Upper lobe of left lung (tissue), 6 donors: ENCODE data around the gene TLCD2. TPM values are rescaled to one million over a fixed set of nuclear protein-coding genes. Genes with fewer than 3 reads are reported as not detected.
"Not testable (repeated sequence)": the region's sequence is repeated elsewhere in the genome, so short reads cannot be mapped to it uniquely, and the experiment has no call there.

Experiments
- ATAC-seq, 2 donors: fragments of 200-7000 bp; cut with Tn5 transposase; one replicate each; pipeline ENCODE4 v1.9.1; 2022; ENCODE audit warnings: mild to moderate bottlenecking in 2 of 2, moderate library complexity in 2 of 2; ENCODE audit not compliant: low FRiP score in 2 of 2
- DNase-seq, 2 donors: peaks; one replicate each; pipeline ENCODE4 v3.0.0-alpha.2; 2019 to 2020
- H3K27ac ChIP-seq, 4 donors: fragments of 200-600 bp; sonication (generic); one replicate each; pipeline ENCODE4 v1.5.1; 2016 to 2019
- H3K27me3 ChIP-seq, 4 donors: fragments of 200-600 bp; sonication (generic); one replicate each; pipeline ENCODE4 v1.5.1; 2017 to 2019
- H3K36me3 ChIP-seq, 4 donors: fragments of 200-600 bp; sonication (generic); one replicate each; pipeline ENCODE4 v1.5.1; 2016 to 2019
- H3K4me1 ChIP-seq, 4 donors: fragments of 200-600 bp; sonication (generic); one replicate each; pipeline ENCODE4 v1.5.1; 2018 to 2019
- H3K4me3 ChIP-seq, 4 donors: fragments of 200-600 bp; sonication (generic); one replicate each; pipeline ENCODE4 v1.5.1; 2017 to 2019; ENCODE audit warnings: mild to moderate bottlenecking in 2 of 4, moderate library complexity in 1 of 4
- H3K9me3 ChIP-seq, 4 donors: fragments of 200-600 bp; sonication (generic); one replicate each; pipeline ENCODE4 v1.5.1; 2018 to 2019
- CTCF ChIP-seq, 6 experiments: fragments of 450-650 bp in 4 of 6; fragments of 200-600 bp in 2 of 6; sonication (generic) in 2 of 6; IDR thresholded peaks; one replicate each; pipeline ENCODE4 v1.5.1; 2016 to 2019; ENCODE audit warnings: antibody characterized with exemption in 6 of 6
- EP300 ChIP-seq, 4 donors: sonication (generic); formaldehyde crosslinking; IDR thresholded peaks; one replicate each; pipeline ENCODE4 v1.5.1; 2017; ENCODE audit warnings: antibody characterized with exemption in 4 of 4, control low read depth in 2 of 4
- POLR2A ChIP-seq, 4 donors: fragments of 450-650 bp; IDR thresholded peaks; one replicate each; pipeline ENCODE4 v1.5.1; 2016 to 2017; ENCODE audit warnings: antibody characterized with exemption in 4 of 4, mild to moderate bottlenecking in 2 of 4
- POLR2AphosphoS5 ChIP-seq, 2 donors: sonication (generic); formaldehyde crosslinking; IDR thresholded peaks; one replicate each; pipeline ENCODE4 v1.5.1; 2017; ENCODE audit warnings: antibody characterized with exemption in 2 of 2
- WGBS, 2 donors: methylation state at CpG; one replicate each; pipeline ENCODE4 v1.1.5; 2017 to 2018; 5-methylcytosine and 5-hydroxymethylcytosine counted together
- total RNA-seq, 6 donors: library from RNA; depleted of rRNA in 4 of 6; stranded (reverse); fragments of >200 nt in 4 of 6; gene quantifications; one replicate each; pipeline versions ENCODE4 v1.1.0 to v1.2.1, GENCODE V29; 2016 to 2021
- donor health status: DM: no; HTN: no; CAD: no; lungs with moderate emphysema.
- donor health status: DM: no; HTN: yes; CAD: no; lungs with severe emphysema.

TLCD2 gene
- total RNA-seq, 6 donors from 2014 or later, result 11.3 to 24.7 (median 14.9) TPM

DNA sequence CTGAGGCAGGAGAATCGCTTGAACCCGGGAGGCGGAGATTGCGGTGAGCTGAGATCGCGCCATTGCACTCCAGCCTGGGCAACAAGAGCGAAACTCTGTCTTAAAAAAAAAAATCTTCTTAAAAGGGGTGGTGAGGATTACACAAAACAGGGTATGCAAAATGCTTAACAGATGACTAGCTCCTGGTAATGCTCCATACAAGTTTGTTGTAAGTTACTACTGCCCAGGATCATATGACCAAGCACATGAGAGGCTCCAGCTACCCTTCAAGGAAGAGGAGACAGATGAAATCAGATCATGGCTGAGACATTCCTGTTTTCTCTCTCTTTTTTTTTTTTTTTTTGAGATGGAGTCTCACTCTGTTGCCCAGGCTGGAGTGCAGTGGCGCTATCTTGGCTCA, 11.8 kb upstream of the TLCD2 start:
- ATAC-seq, H3K9me3 ChIP-seq, DNase-seq, H3K4me3 ChIP-seq, H3K27me3 ChIP-seq: not testable (repeated sequence)
- H3K4me1 ChIP-seq, result peaks cover 46 to 62% (median 57%) of the 10 kb centered on the region in 4 donors
- TF ChIP-seq POLR2A (IDR thresholded peaks at IDR 0.05), result peak in 1 of 4 donors; percentile 11
- H3K27ac ChIP-seq, result peak overlapping the region in 3 of 4 donors; percentile 86 to 93 (median 89)
- WGBS, 2 donors, result 93 to 96% methylated on average over 8 of the region's 8 CpGs
- peaks cover 0 to 14% (median 11%) of the 10 kb centered on the region in 4 donors for H3K36me3 ChIP-seq

- Histone ChIP-seq H3K4me3 (no peak overlapping the region), H3K4me1 (peaks cover 42 to 51% (median 49%) of the 10 kb centered on the region in 4 donors), H3K27ac (peak overlapping the region in 2 of 4 donors; percentile 12 to 42), H3K27me3 (no peaks in the 10 kb centered on the region), H3K36me3 (peaks cover 0 to 3% (median under 1%) of the 10 kb centered on the region in 4 donors), H3K9me3 (no peaks in the 10 kb centered on the region)
- 39% methylated on average over 11 of the region's 11 CpGs for WGBS, 2 donors
- peak in 1 of 2 donors; percentile 75 for DNase-seq
- TF ChIP-seq POLR2A (IDR thresholded peaks at IDR 0.05), result no peak
- peak; percentile 85 to 94 (median 90) for TF ChIP-seq CTCF (IDR thresholded peaks at IDR 0.05)
- no peak for TF ChIP-seq POLR2AphosphoS5 (IDR thresholded peaks at IDR 0.05)
- no peak for TF ChIP-seq EP300 (IDR thresholded peaks at IDR 0.05)
- no peak for ATAC-seq
These were observed 10.7 kb upstream of the TLCD2 start for GRCh38 chr17:1720856-1721386.

- Histone ChIP-seq H3K4me3 (peak overlapping the region in 1 of 4 donors; percentile 70), H3K4me1 (peaks cover 35 to 48% (median 44%) of the 10 kb centered on the region in 4 donors)
- ATAC-seq, result no peak
These were observed 8.4 kb upstream of the TLCD2 start for GRCh38 chr17:1718362-1719165.

GRCh38 chr17:1716912-1717695, 6.9 kb upstream of the TLCD2 start:
- Histone ChIP-seq H3K36me3 (peaks cover 2 to 22% (median 17%) of the 10 kb centered on the region in 4 donors), H3K4me1 (peaks cover 38 to 51% (median 49%) of the 10 kb centered on the region in 4 donors), H3K4me3 (peak overlapping the region; percentile 44 to 70 (median 60)), H3K27me3 (no peaks in the 10 kb centered on the region), H3K27ac (peak overlapping the region; percentile 95 to 100 (median 97)), H3K9me3 (no peaks in the 10 kb centered on the region)
- 0% methylated on average over 13 of the region's 13 CpGs for WGBS, 2 donors
- TF ChIP-seq POLR2A (IDR thresholded peaks at IDR 0.05) (peak in 2 of 4 donors; percentile 58 to 71), POLR2AphosphoS5 (IDR thresholded peaks at IDR 0.05) (peak; percentile 85 to 86), EP300 (IDR thresholded peaks at IDR 0.05) (peak in 1 of 4 donors; percentile 80), CTCF (IDR thresholded peaks at IDR 0.05) (peak in 2 of 6 experiments; percentile 5 to 6)
- ATAC-seq, result peak; percentile 77 to 91
- DNase-seq, result peak in 1 of 2 donors; percentile 95

More at GRCh38 chr17:1718362-1719165, 8.4 kb upstream of the TLCD2 start:
- TF ChIP-seq POLR2AphosphoS5 (IDR thresholded peaks at IDR 0.05), result no peak
- no peak for TF ChIP-seq EP300 (IDR thresholded peaks at IDR 0.05)
- TF ChIP-seq CTCF (IDR thresholded peaks at IDR 0.05), result no peak
- TF ChIP-seq POLR2A (IDR thresholded peaks at IDR 0.05), result no peak
- DNase-seq, result peak; percentile 21 to 68
- 77 to 79% methylated on average over 18 to 19 of the region's 19 CpGs for WGBS, 2 donors
- Histone ChIP-seq H3K36me3 (peaks cover 0 to 8% (median 3%) of the 10 kb centered on the region in 4 donors), H3K27me3 (no peaks in the 10 kb centered on the region), H3K9me3 (no peaks in the 10 kb centered on the region), H3K27ac (peak overlapping the region; percentile 95 to 100 (median 97))
